Mesendoderm (in vitro differentiated cells): ENCODE data around the gene SDK2.

ENCODE experiments used
- DNase-seq: peaks from one replicate; pipeline ENCODE4 v3.0.0; 2013
- H2AK5ac ChIP-seq: 2 replicates; pipeline ENCODE4 v1.6.1; 2013; ENCODE audit warnings: low read length, inconsistent platforms
- H2BK120ac ChIP-seq: 2 replicates; pipeline ENCODE4 v1.6.1; 2013; ENCODE audit warnings: low read depth, mild to moderate bottlenecking, low read length, moderate library complexity, mixed read lengths
- H2BK15ac ChIP-seq: replicated peaks from 2 replicates; pipeline ENCODE4 v1.6.1; 2013; ENCODE audit warnings: low read depth, mild to moderate bottlenecking, moderate library complexity
- H2BK5ac ChIP-seq: 2 replicates; pipeline ENCODE4 v1.6.1; 2013; ENCODE audit warnings: low read length, inconsistent platforms
- H3K18ac ChIP-seq: 2 replicates; pipeline ENCODE4 v1.6.1; 2013; ENCODE audit warnings: mild to moderate bottlenecking, low read length, mixed read lengths
- H3K23ac ChIP-seq: one replicate; pipeline ENCODE4 v1.6.1; 2013; ENCODE audit warnings: low read length
- H3K27ac ChIP-seq: 2 replicates; pipeline ENCODE4 v1.5.1; 2013; ENCODE audit warnings: low read depth, mild to moderate bottlenecking, inconsistent platforms, low read length, moderate library complexity
- H3K27me3 ChIP-seq: 2 replicates; pipeline ENCODE4 v1.6.1; 2013; ENCODE audit warnings: low read length, control low read depth, mild to moderate bottlenecking, inconsistent platforms; ENCODE audit not compliant: insufficient read depth, poor library complexity
- H3K36me3 ChIP-seq: 2 replicates; pipeline ENCODE4 v1.6.1; 2013; ENCODE audit warnings: low read length, inconsistent platforms; ENCODE audit not compliant: control insufficient read depth, insufficient read depth
- H3K4ac ChIP-seq: one replicate; pipeline ENCODE4 v1.6.1; 2013; ENCODE audit warnings: low read depth, mild to moderate bottlenecking, low read length, moderate library complexity
- H3K4me1 ChIP-seq: 2 replicates; pipeline ENCODE4 v1.6.1; 2013; ENCODE audit warnings: low read depth, low read length, inconsistent platforms; ENCODE audit not compliant: control insufficient read depth
- H3K4me2 ChIP-seq: 2 replicates; pipeline ENCODE4 v1.6.1; 2013; ENCODE audit warnings: low read length
- H3K4me3 ChIP-seq: 2 replicates; pipeline ENCODE4 v1.5.1; 2013; ENCODE audit warnings: mild to moderate bottlenecking, low read length
- H3K56ac ChIP-seq: one replicate; pipeline ENCODE4 v1.6.1; 2013; ENCODE audit warnings: low read length
- H3K79me1 ChIP-seq: 2 replicates; pipeline ENCODE4 v1.6.1; 2013; ENCODE audit warnings: low read length, inconsistent platforms
- H3K79me2 ChIP-seq: 2 replicates; pipeline ENCODE4 v1.6.1; 2013; ENCODE audit warnings: mild to moderate bottlenecking, low read length; ENCODE audit not compliant: control insufficient read depth, insufficient read depth
- H3K9ac ChIP-seq: 2 replicates; pipeline ENCODE4 v1.6.1; 2013; ENCODE audit warnings: low read length, inconsistent platforms
- H4K5ac ChIP-seq: one replicate; pipeline ENCODE4 v1.6.1; 2013; ENCODE audit warnings: low read length
- H4K8ac ChIP-seq: one replicate; pipeline ENCODE4 v1.6.1; 2013; ENCODE audit warnings: low read depth, mild to moderate bottlenecking, control low read depth, low read length, moderate library complexity
- WGBS: extraction: QIAGEN DNeasy Blood & Tissue Kit; methylation state at CpG from one replicate; pipeline ENCODE4 v1.1.7; 2013; ENCODE audit warnings: low lambda C conversion rate, missing lambda C conversion rate; ENCODE audit not compliant: insufficient coverage; ENCODE audit errors: extremely low coverage; 5-methylcytosine and 5-hydroxymethylcytosine counted together

SDK2 gene

GRCh38 chr17:73686961-73687360 lies 42.7 kb upstream of the SDK2 start:
- no CpG with 5 or more reads among the region's 3 CpGs for WGBS

GRCh38 chr17:73686126-73686525 lies 41.9 kb upstream of the SDK2 start:
- no peak for DNase-seq
- Histone ChIP-seq H3K23ac (no peak overlapping the region), H3K56ac (no peak overlapping the region), H3K18ac (no peak overlapping the region), H3K4me2 (no peak overlapping the region), H2BK15ac (no peak overlapping the region), H3K4me3 (no peak overlapping the region), H3K36me3 (no peaks in the 10 kb centered on the region), H3K27me3 (no peaks in the 10 kb centered on the region), H2AK5ac (no peak overlapping the region), H3K4ac (no peak overlapping the region), H3K9ac (no peak overlapping the region), H3K79me2 (no peaks in the 10 kb centered on the region), H4K8ac (no peak overlapping the region), H4K5ac (no peak overlapping the region), H3K4me1 (no peaks in the 10 kb centered on the region), H3K27ac (no peak overlapping the region), H2BK5ac (no peak overlapping the region), H3K79me1 (no peaks in the 10 kb centered on the region), H2BK120ac (no peak overlapping the region)

More at GRCh38 chr17:73686961-73687360, 42.7 kb upstream of the SDK2 start:
- Histone ChIP-seq H3K36me3 (no peaks in the 10 kb centered on the region), H3K79me2 (no peaks in the 10 kb centered on the region), H4K5ac (no peak overlapping the region), H4K8ac (no peak overlapping the region), H3K27me3 (no peaks in the 10 kb centered on the region), H3K4me3 (no peak overlapping the region), H3K79me1 (no peaks in the 10 kb centered on the region), H3K23ac (no peak overlapping the region), H3K27ac (no peak overlapping the region), H2AK5ac (no peak overlapping the region), H3K4ac (no peak overlapping the region), H2BK5ac (no peak overlapping the region), H3K4me1 (no peaks in the 10 kb centered on the region), H2BK120ac (no peak overlapping the region), H3K4me2 (no peak overlapping the region), H3K56ac (no peak overlapping the region), H3K18ac (no peak overlapping the region), H2BK15ac (no peak overlapping the region), H3K9ac (no peak overlapping the region)
- no peak for DNase-seq

GRCh38 chr17:73684183-73684582 lies 39.9 kb upstream of the SDK2 start:
- Histone ChIP-seq H3K9ac (no peak overlapping the region), H3K79me2 (no peaks in the 10 kb centered on the region), H2BK120ac (no peak overlapping the region), H2BK15ac (no peak overlapping the region), H2BK5ac (no peak overlapping the region), H3K4me1 (no peaks in the 10 kb centered on the region), H3K4ac (no peak overlapping the region), H3K79me1 (no peaks in the 10 kb centered on the region), H3K4me3 (no peak overlapping the region), H3K27me3 (no peaks in the 10 kb centered on the region), H3K27ac (no peak overlapping the region), H3K56ac (no peak overlapping the region), H3K23ac (no peak overlapping the region), H3K4me2 (no peak overlapping the region), H4K8ac (no peak overlapping the region), H4K5ac (no peak overlapping the region), H3K36me3 (no peaks in the 10 kb centered on the region), H2AK5ac (no peak overlapping the region), H3K18ac (no peak overlapping the region)
- no peak for DNase-seq
- WGBS, result no CpG with 5 or more reads among the region's 3 CpGs

- Histone ChIP-seq H2BK15ac (no peak overlapping the region), H3K36me3 (no peaks in the 10 kb centered on the region), H3K27me3 (no peaks in the 10 kb centered on the region), H3K4me1 (no peaks in the 10 kb centered on the region), H3K4me2 (no peak overlapping the region), H3K18ac (no peak overlapping the region), H3K79me2 (no peaks in the 10 kb centered on the region), H4K5ac (no peak overlapping the region), H4K8ac (no peak overlapping the region), H3K9ac (no peak overlapping the region), H3K23ac (no peak overlapping the region), H2BK5ac (no peak overlapping the region), H2BK120ac (no peak overlapping the region), H2AK5ac (no peak overlapping the region), H3K79me1 (no peaks in the 10 kb centered on the region), H3K56ac (no peak overlapping the region), H3K27ac (no peak overlapping the region), H3K4ac (no peak overlapping the region), H3K4me3 (no peak overlapping the region)
- WGBS, result no CpG with 5 or more reads among the region's 6 CpGs
- DNase-seq, result no peak
These were observed 39.5 kb upstream of the SDK2 start for GRCh38 chr17:73683771-73684170.

- no peak overlapping the region for H2BK5ac ChIP-seq
- H4K5ac ChIP-seq, result no peak overlapping the region
- no peak for DNase-seq
- no peak overlapping the region for H3K4ac ChIP-seq
- H4K8ac ChIP-seq, result no peak overlapping the region
- H3K56ac ChIP-seq, result no peak overlapping the region
- WGBS, result no CpG with 5 or more reads among the region's 1 CpG
- H3K4me3 ChIP-seq, result no peak overlapping the region
- H3K27me3 ChIP-seq, result no peaks in the 10 kb centered on the region
- H3K79me2 ChIP-seq, result no peaks in the 10 kb centered on the region
- H2AK5ac ChIP-seq, result no peak overlapping the region
- H3K36me3 ChIP-seq, result no peaks in the 10 kb centered on the region
- no peak overlapping the region for H2BK120ac ChIP-seq
- H2BK15ac ChIP-seq, result no peak overlapping the region
- H3K18ac ChIP-seq, result no peak overlapping the region
- no peak overlapping the region for H3K23ac ChIP-seq
- no peaks in the 10 kb centered on the region for H3K4me1 ChIP-seq
- H3K27ac ChIP-seq, result no peak overlapping the region
- no peaks in the 10 kb centered on the region for H3K79me1 ChIP-seq
- no peak overlapping the region for H3K4me2 ChIP-seq
- H3K9ac ChIP-seq, result no peak overlapping the region
These were observed 37.7 kb upstream of the SDK2 start for GRCh38 chr17:73681946-73682345.

- H3K27me3 ChIP-seq, result no peaks in the 10 kb centered on the region
- no peaks in the 10 kb centered on the region for H3K36me3 ChIP-seq
- H2BK120ac ChIP-seq, result no peak overlapping the region
- no peak overlapping the region for H3K4me3 ChIP-seq
- no peaks in the 10 kb centered on the region for H3K4me1 ChIP-seq
- H3K23ac ChIP-seq, result no peak overlapping the region
- H3K27ac ChIP-seq, result no peak overlapping the region
- no peak overlapping the region for H2BK5ac ChIP-seq
- no peak overlapping the region for H3K56ac ChIP-seq
- no peaks in the 10 kb centered on the region for H3K79me2 ChIP-seq
- no CpG with 5 or more reads among the region's 4 CpGs for WGBS
- no peak for DNase-seq
- no peak overlapping the region for H3K4ac ChIP-seq
- H2AK5ac ChIP-seq, result no peak overlapping the region
- no peak overlapping the region for H2BK15ac ChIP-seq
- no peaks in the 10 kb centered on the region for H3K79me1 ChIP-seq
- no peak overlapping the region for H3K4me2 ChIP-seq
- H4K8ac ChIP-seq, result no peak overlapping the region
- H4K5ac ChIP-seq, result no peak overlapping the region
- no peak overlapping the region for H3K9ac ChIP-seq
- H3K18ac ChIP-seq, result no peak overlapping the region
These were observed 35.2 kb upstream of the SDK2 start for GRCh38 chr17:73679476-73679875.
